Smooth muscle cell (in vitro differentiated cells): Measurements from ENCODE around the gene SORCS2. TPM values are rescaled to one million over a fixed set of nuclear protein-coding genes. Genes with fewer than 3 reads are reported as not detected.

ENCODE experiments used
- DNase-seq: peaks from one replicate; lab custom pipeline; 2025; ENCODE audit not compliant: unreplicated experiment; lab: John Stamatoyannopoulos, UW
- H2AFZ ChIP-seq: fragments of 200-600 bp; sonication (generic); 2 replicates; pipeline ENCODE4 v1.6.0; 2016; ENCODE audit warnings: antibody characterized with exemption, low read depth, mild to moderate bottlenecking
- H3F3A ChIP-seq: fragments of 200-600 bp; sonication (generic); 2 replicates; pipeline ENCODE4 v1.6.0; 2017; ENCODE audit warnings: antibody characterized with exemption, low read depth
- H3K27ac ChIP-seq: fragments of 200-600 bp; sonication (generic); 2 replicates; pipeline ENCODE4 v1.5.1; 2016; ENCODE audit warnings: low read depth, mild to moderate bottlenecking
- H3K27me3 ChIP-seq: fragments of 200-600 bp; sonication (generic); 2 replicates; pipeline ENCODE4 v1.6.1; 2016; ENCODE audit warnings: low read depth, mild to moderate bottlenecking
- H3K36me3 ChIP-seq: fragments of 200-600 bp; sonication (generic); 2 replicates; pipeline ENCODE4 v1.5.1; 2016; ENCODE audit warnings: low read depth
- H3K4me1 ChIP-seq: fragments of 200-600 bp; sonication (generic); 2 replicates; pipeline ENCODE4 v1.5.1; 2016; ENCODE audit warnings: low read depth
- H3K4me2 ChIP-seq: fragments of 200-600 bp; sonication (generic); 2 replicates; pipeline ENCODE4 v1.6.0; 2016; ENCODE audit warnings: mild to moderate bottlenecking
- H3K4me3 ChIP-seq: fragments of 200-600 bp; sonication (generic); 2 replicates; pipeline ENCODE4 v1.5.1; 2016; ENCODE audit warnings: mild to moderate bottlenecking
- H3K79me2 ChIP-seq: fragments of 200-600 bp; sonication (generic); 2 replicates; pipeline ENCODE4 v1.6.0; 2016; ENCODE audit warnings: low read depth, mild to moderate bottlenecking
- H3K9ac ChIP-seq: fragments of 200-600 bp; sonication (generic); 2 replicates; pipeline ENCODE4 v1.6.0; 2016; ENCODE audit warnings: low read depth
- H3K9me3 ChIP-seq: fragments of 200-600 bp; sonication (generic); replicated peaks from 2 replicates; pipeline ENCODE4 v1.5.1; 2016; ENCODE audit warnings: low read depth
- H4K20me1 ChIP-seq: fragments of 200-600 bp; sonication (generic); 2 replicates; pipeline ENCODE4 v1.6.0; 2016; ENCODE audit warnings: low read depth
- WGBS: methylation state at CpG from one replicate; pipeline ENCODE4 v1.1.7; 2016; ENCODE audit warnings: low lambda C conversion rate; 5-methylcytosine and 5-hydroxymethylcytosine counted together
- polyA plus RNA-seq: library from polyadenylated mRNA; unstranded; fragments of >200 nt; fragmentation: Nextera tagmentation; extraction: Ambion mirVana; gene quantifications from 2 replicates; pipeline ENCODE4 v1.2.1, GENCODE V29; 2016
- total RNA-seq: library from RNA; depleted of rRNA; stranded (reverse); fragments of >200 nt; gene quantifications from 2 replicates; pipeline ENCODE4 v1.2.3, GENCODE V29; 2014
- TF ChIP-seq, protein P1 (sequence below): fragments of 200-600 bp; sonication (generic); IDR thresholded peaks from 2 replicates; pipeline ENCODE4 v1.5.1; 2017; ENCODE audit warnings: borderline replicate concordance, mild to moderate bottlenecking, antibody characterized with exemption; ENCODE audit not compliant: insufficient read depth, poor library complexity, severe bottlenecking

The SORCS2 gene
- total and polyA plus RNA-seq, 2 experiments from 2014 or later: 5.2 to 9.3 TPM

DNA sequence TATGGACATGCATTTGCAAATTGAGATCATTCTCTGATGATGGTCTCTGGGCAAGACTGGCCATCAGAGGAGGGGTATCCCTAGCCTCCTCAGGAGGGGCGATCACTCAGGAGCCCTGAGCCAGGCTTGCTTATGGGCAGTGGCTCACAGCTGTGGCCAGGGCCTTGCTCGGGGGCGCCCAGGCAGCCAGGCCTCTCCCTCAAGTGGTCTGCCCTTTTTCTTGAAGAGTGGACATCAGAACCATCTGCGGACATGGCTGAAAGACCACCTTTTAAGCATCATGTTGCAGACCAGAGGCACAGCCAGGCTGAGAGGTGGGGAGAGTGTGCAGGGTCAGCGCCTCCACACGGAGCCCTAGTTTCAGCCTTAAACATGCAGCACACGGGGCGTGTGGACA lies 349.1 kb downstream of the SORCS2 start:
- Histone ChIP-seq H3K9me3 (no peaks in the 10 kb centered on the region), H2AFZ (no peak overlapping the region), H3K27me3 (no peaks in the 10 kb centered on the region), H3K4me1 (no peaks in the 10 kb centered on the region), H4K20me1 (no peaks in the 10 kb centered on the region), H3F3A (no peaks in the 10 kb centered on the region), H3K4me2 (no peak overlapping the region), H3K9ac (no peak overlapping the region), H3K4me3 (no peak overlapping the region), H3K36me3 (no peaks in the 10 kb centered on the region), H3K27ac (no peak overlapping the region), H3K79me2 (no peaks in the 10 kb centered on the region)
- no peak for DNase-seq
- TF ChIP-seq, protein P1, sequence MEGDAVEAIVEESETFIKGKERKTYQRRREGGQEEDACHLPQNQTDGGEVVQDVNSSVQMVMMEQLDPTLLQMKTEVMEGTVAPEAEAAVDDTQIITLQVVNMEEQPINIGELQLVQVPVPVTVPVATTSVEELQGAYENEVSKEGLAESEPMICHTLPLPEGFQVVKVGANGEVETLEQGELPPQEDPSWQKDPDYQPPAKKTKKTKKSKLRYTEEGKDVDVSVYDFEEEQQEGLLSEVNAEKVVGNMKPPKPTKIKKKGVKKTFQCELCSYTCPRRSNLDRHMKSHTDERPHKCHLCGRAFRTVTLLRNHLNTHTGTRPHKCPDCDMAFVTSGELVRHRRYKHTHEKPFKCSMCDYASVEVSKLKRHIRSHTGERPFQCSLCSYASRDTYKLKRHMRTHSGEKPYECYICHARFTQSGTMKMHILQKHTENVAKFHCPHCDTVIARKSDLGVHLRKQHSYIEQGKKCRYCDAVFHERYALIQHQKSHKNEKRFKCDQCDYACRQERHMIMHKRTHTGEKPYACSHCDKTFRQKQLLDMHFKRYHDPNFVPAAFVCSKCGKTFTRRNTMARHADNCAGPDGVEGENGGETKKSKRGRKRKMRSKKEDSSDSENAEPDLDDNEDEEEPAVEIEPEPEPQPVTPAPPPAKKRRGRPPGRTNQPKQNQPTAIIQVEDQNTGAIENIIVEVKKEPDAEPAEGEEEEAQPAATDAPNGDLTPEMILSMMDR: no peak
- 97% methylated on average over 8 of the region's 8 CpGs for WGBS

DNA sequence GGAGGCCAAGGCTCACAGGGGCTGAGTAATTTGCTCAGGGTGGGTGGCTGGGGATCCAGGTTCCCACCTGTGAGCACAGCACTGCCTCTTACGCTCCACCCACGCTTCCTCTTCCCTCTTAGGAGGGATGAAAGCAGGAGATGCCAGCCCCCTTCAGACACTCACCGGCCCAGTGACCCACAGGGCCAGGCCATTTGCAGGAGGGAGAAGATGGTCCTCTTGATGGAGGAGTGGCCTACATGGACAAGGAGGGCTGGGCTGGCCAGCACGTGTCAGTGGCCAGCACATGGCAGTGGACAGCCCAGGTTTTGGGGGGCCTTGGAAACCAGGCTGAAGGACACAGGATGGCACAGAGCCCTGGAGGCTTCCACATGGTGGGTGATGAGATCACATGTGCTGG lies 350.4 kb downstream of the SORCS2 start:
- DNase-seq: no peak
- Histone ChIP-seq H3K4me1 (no peaks in the 10 kb centered on the region), H3K79me2 (no peaks in the 10 kb centered on the region), H3K36me3 (no peaks in the 10 kb centered on the region), H3K9ac (no peak overlapping the region), H3K9me3 (no peaks in the 10 kb centered on the region), H3K4me2 (no peak overlapping the region), H2AFZ (no peak overlapping the region), H3K27me3 (no peaks in the 10 kb centered on the region), H3K4me3 (no peak overlapping the region), H4K20me1 (no peaks in the 10 kb centered on the region), H3F3A (no peaks in the 10 kb centered on the region), H3K27ac (no peak overlapping the region)
- WGBS: 93% methylated on average over 4 of the region's 4 CpGs
- TF ChIP-seq, protein P1: no peak

DNA sequence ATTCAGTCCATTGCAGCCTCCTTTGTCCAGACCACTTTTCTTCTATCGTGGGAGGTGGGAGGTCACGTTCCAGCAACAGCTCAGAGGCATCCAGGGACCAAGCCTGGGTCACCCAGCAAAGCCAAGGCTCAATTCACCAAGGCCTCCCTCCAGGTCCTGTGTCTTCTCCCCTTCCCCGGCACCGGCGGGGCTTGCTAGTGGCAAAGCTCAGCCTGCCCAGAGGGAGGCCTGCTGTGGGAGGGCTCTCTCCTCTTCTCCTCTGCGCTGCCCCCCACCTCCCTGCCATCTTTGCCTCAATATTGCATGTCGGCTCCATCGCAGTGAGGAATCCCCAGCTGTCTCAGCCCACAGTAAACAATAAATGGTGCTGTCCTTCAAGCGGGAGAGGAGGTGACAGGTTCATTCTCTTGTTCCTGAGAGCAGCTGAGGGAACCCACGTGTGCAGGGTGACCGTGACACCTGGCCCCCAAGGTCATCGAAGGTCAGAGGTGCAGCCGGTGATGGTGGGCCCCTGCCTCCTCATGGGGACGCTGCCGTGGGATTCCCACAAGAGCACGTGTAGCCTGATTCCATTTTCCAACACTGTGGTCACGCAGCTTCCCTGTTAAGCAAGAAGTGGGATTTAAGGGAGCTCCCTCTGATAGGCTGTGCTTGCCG lies 353.9 kb downstream of the SORCS2 start:
- Histone ChIP-seq H3K9ac (no peak overlapping the region), H3K9me3 (no peaks in the 10 kb centered on the region), H3K27ac (no peak overlapping the region), H3K4me3 (no peak overlapping the region), H3F3A (no peaks in the 10 kb centered on the region), H3K27me3 (no peaks in the 10 kb centered on the region), H4K20me1 (no peaks in the 10 kb centered on the region), H3K79me2 (no peaks in the 10 kb centered on the region), H2AFZ (no peak overlapping the region), H3K4me2 (no peak overlapping the region), H3K36me3 (no peaks in the 10 kb centered on the region), H3K4me1 (no peaks in the 10 kb centered on the region)
- TF ChIP-seq, protein P1: no peak
- WGBS: 74% methylated on average over 18 of the region's 18 CpGs
- no peak for DNase-seq

DNA sequence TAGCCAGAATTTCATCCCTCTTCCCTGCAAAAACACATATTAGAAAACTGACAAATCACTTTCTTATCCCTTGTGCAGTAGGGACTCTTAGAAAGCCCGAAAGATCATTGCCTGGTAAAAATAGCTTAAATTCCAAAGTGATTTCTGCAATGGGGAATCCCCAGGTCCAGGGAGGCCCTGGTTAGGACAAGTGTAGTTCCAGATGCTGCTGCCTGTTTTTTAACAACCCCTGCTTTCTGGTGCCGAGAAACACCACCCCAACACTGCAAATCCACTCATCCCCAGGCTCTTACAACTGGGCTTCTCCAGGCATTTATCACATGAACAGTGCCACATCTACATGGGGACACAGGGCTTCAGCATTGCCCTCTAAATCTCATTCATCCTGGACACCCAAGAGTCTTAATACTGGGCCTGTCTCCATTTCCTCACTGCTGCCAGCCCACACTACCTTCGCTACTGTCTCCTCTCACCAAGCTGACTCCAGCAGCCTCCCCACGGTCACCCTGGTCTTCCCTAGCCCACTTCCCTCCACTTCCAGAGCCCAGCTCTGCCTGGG lies 354.6 kb downstream of the SORCS2 start:
- Histone ChIP-seq H3K4me3 (no peak overlapping the region), H3K9me3 (no peaks in the 10 kb centered on the region), H3F3A (no peaks in the 10 kb centered on the region), H3K9ac (no peak overlapping the region), H3K4me2 (no peak overlapping the region), H3K4me1 (no peaks in the 10 kb centered on the region), H4K20me1 (no peaks in the 10 kb centered on the region), H3K79me2 (no peaks in the 10 kb centered on the region), H3K36me3 (no peaks in the 10 kb centered on the region), H2AFZ (no peak overlapping the region), H3K27me3 (no peaks in the 10 kb centered on the region), H3K27ac (no peak overlapping the region)
- TF ChIP-seq, protein P1: no peak
- DNase-seq: no peak
- WGBS: 49% methylated on average over 4 of the region's 4 CpGs
